Inferior parietal cortex (tissue), 1 donor: ENCODE measurements around the gene KCNIP4.

Experiments
- DNase-seq: peaks from one replicate; pipeline ENCODE4 v3.0.0-alpha.2; 2016; ENCODE audit errors: extremely low spot score

KCNIP4 gene

DNA sequence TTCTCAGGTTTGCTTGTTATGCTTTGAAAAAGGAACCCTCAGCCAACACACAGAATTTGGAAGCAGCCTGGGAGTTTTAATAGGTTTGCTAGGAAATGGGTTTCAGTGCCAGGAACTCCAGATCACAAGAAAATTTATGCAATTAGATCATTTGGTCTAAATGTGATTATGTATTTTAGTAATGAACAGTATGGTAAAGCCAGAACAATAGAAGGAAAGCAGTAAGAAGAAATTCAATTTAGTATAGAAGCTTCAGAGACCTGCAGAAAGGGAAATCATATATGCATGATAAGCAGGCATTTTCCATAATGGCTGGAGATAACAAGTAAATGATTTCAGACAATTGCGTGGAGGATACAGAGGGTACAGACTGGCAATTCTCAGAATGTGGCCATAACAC lies 184.7 kb downstream of the KCNIP4 start:
- DNase-seq: no peak

DNA sequence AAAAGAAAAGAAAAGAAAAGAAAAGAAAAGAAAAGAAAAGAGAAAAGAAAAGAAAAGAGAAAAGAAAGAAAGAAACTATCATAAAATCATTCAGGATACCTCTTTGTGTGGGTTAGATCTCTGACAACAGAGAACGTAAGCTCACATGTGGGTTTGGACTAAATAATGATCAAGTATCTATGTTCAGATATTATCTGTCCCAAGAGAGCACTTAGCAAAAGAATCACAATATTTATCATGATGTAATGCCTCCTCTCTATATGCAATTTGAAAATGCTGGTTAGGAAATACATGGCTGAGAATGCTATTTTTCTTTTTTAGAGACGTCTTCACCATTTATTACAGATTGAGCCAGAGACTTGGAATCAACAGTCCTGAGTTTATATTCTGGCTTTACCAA lies 191.3 kb downstream of the KCNIP4 start:
- no peak for DNase-seq

DNA sequence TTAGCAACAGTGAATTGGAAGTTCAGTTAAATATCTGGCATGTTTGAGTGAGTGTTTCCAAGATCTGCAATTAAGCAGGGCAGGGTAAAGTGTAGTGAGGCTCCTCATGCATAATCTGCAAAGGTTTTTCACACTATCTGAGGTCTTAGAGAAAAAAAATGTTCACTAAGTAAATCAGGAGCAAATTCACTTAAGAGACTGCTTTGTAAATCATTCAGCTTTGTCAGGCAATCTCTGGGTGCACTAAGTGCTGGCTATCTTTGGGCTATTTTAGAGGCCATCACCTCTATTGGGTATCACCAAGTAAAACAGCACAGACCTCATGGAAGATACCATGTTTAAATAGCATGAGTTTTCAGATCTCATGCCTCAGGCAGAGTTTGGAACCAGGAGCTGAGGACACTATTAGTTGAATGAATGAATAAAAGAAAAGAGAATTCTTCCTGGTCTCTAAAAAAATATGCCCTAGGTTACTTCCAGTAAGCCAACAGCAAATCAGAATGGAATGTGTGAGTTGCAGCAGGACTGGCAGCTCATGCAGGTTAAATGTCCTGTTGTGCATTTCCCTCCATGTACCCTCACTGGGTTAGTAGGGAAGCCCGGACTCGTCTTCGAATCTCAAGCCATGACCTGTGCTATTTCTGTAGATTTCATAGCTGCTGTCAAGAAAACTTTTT lies 195.3 kb downstream of the KCNIP4 start:
- no peak for DNase-seq

DNA sequence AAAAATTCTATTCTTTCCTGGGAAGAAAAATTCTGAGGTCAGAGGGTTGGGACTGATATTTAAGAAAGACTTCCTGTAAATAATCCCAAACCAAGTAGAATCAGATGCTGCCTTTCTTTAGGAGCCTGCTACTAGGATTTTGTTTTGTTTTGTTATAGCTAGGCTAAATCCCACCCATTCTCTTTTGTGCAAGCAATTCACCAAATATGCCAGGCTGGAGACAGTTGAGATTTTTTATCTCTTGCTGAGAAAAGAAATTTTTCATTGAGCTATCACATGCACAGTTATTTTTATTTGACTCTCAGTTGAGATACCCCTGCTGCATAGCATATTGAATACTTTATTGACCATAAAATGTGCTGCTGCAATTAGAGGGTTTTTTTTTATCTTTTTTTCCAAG lies 196.0 kb downstream of the KCNIP4 start:
- no peak for DNase-seq

DNA sequence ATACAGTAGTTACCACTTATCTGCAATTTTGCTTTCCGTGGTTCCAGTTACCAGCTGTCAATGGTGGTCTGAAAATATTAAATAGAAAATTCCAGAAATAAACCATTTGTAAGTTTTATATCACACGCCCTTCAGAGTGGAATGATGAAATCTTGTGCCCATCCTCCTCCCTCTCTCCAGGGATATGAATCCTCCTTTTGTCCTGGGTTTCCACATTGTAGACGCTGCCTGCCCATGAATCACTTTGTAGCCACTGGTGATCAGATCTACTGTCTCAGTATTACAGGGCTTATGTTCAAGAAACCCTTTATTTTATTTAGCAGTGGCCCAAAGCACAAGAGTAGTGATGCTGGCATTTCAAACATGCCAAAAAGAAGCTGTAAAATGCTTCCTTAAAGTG lies 198.6 kb downstream of the KCNIP4 start:
- DNase-seq: no peak

DNA sequence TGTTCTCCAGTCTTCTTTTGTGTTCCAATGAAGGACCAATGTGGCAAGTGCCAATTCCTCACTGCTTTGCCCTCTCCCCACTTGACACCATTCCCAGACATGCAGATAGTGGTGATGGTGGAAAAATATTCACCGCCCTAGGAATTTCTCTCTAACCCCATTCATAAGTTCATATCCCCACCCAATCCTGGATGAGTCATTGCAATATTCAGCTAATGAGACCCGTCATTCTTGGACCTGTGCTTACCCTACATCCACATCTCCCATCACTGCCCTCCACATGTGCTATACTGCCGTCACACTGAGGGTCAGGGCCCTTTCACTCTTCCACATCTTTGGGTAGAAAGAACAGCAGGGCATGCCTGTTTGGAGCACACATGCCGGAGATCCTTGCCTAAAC lies 199.2 kb downstream of the KCNIP4 start:
- no peak for DNase-seq

DNA sequence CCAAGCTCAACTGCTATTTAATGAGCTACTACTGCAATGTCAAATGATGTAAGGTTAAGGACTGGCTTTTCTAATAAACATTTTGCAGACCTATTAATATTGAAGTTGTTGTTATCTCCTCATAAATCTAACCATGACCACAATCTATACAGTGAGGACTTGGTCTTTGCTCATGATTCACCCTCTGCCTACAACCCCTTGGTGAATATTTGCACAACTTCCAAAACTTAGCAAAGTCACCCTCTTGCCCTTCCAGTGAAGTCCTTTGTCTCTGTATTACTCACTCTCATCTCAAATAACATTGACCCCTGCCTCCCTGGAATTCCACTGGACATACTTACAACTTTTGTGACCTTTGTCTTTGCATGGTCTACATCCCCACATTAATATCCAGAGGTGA lies 204.5 kb downstream of the KCNIP4 start:
- no peak for DNase-seq

DNA sequence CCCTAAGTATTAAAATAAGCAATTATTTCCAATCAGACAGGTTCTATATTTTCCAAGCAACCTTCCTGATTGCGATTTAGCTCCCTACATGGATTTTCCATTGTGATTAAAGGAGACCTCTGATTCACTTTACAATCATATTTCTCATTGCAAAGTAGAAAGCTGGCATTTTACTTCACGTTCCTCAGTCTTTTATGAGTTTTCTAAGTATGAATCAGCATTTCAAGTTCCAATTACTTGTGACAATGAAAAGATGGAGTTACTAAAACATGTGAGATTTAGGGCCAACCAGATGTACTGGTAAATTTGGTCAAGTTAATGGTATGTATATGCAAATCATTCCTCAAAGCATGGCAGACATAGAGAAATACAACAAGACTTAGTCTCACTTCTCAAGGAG lies 206.2 kb downstream of the KCNIP4 start:
- DNase-seq: no peak

DNA sequence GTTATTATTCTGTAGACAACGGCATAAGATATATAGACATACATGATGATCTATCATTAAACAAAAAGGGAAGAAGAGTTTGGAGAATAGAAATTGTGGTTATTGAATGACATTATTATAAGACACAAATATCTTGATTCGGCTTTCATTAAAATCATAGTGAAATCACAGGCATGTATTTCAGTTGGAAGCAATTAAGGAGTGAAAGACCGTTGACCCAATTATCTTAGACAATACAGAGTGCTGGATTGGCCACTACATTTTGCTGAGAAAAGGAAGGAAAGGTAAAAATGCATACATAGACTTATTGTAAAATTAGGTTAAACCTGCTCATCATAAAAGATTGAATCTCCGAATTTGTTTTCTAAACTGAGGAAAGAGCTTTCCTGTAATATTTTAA lies 209.8 kb downstream of the KCNIP4 start:
- no peak for DNase-seq

DNA sequence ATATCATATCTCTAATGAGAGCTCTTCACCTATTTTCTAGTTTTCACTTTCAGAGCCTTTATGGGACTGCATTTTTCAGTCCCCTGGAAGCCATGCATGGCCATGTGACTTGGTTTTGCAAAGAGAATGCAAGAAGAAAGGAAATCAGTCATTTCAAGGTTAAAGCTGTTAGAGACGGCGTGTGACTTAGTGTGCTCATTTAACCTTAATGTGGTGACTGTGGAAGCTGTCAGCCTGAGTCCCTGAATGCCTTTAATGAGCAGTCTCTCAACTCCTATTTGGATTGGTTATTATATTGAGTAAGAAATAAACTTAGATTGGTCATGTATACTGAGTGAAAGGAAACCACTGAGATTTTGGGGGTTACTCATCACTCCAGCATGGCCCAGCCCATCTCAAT lies 212.7 kb downstream of the KCNIP4 start:
- DNase-seq: no peak

DNA sequence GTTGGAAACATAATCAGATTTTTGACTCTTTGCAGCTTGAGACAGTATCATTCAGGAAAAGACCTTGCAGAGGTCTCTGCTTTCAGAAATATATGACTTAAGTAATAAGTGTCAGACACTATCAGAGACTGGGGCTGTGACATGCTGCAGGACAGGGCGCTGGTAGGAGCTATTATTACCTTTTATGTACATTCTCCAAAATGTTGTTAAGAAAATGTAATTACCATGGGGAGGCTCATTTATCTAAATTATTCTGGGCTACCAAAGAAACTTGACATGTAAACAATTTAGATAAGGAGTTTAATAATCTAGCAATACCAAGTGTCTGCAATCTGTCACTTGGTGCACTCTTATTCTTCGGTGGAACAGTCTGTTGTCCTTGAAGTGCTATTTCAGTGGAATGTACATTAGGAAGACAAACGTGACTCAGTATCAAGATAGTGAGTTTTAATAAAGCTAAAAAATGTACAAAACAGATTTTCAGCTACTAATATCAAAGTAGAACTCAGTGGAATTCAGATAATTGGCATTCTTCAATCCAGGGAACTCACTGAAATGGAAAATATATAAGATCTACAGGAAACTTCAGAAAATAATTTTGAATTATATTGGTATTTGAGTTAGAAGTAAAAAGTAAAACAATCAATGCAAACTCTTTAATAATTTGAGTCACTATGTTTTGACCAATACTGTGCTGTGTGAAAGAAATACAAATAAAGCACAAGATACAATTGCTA lies 214.5 kb downstream of the KCNIP4 start:
- DNase-seq: no peak

DNA sequence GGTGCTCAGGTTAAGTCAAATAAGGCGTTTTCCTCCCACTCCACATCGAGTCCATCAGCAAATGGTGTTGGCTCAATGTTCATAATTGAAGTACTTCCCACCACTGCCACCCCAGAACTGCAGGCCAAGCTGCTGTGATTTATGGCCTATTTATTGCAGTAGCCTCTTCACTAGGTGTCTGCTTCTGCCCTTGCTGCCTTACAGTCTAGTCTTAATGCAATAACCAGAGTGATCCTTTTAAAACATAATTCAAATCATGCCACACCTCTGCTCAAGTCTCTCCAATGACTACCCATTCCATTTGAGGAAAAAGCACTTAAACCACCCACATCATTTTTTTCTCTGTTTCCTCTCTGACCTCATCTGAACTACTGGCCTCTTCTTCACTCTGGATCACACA lies 220.3 kb downstream of the KCNIP4 start:
- no peak for DNase-seq

DNA sequence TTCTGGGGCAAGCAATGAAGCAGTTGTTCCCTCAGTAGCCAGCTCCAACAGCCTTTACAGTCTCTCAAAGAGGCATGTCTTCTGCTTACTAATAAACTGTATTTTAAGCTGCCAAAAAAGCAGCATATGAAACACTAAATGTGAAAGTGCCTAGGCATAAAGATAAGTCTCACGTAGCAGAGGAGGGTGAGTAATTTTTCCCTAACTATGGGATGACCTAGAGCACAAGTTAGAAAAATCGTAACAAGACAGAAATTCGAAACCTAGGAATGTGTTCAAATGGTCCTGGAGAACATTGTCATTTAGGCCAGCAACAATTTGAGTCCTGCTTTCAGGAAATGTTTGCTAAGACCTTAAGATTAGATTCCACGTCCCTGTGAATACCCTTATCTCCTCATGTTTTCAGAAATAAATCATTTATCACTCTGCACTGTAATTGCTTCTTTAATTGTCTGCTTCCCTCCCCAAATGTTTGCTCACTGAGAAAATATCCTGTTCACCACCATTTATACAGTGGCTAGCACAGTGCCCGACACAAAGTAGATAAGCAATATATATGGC lies 222.2 kb downstream of the KCNIP4 start:
- DNase-seq: no peak

DNA sequence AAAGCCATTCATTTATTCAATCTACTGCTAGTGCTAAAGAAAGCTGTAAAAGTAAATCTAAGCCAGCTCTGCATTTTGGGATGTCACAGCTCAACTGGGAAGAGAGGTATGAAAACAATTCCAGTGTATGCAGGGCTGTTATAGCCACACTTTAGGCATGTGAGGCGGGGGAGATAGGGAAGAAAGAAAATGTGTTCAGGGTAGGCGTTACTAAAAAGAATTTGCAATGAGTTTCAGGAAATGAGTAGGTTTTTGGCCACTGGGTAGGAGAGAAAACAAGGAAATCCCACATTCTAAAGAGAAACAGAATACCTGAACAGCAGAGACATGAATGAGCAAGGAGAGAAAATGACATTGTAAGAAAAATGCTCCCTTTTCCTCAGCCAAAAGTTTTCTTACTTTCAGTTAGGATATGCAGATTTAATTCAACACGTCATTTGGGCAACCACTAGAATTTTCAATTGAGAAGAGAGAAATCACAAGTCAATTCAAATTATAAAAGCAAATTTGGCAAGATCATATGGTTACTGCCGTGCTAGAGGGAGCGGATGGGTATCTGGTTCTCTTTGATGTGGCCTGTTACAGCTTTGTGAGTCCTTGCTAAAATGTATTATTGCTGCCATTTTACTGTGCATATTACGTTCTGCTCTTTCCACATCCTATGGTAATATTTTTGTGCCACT lies 226.3 kb downstream of the KCNIP4 start:
- no peak for DNase-seq

DNA sequence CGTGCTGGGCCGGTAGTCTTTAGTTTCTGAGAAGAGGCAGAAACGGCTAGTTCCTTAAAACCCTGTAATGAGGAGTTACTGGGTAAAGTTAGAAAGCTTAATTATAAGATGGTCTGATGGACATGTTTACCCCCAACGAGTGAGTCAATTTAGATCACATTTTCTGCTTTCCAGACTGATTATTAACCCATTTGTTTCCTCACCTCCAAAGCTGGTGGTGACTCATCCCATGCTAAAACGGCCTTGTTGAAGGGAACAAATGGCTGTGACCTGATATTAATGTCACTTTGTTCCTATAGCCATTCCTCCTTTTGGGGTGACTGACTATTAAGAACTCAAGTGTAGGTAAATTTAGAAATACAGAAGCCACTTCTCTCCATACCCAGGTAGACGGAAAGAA lies 232.0 kb downstream of the KCNIP4 start:
- no peak for DNase-seq

DNA sequence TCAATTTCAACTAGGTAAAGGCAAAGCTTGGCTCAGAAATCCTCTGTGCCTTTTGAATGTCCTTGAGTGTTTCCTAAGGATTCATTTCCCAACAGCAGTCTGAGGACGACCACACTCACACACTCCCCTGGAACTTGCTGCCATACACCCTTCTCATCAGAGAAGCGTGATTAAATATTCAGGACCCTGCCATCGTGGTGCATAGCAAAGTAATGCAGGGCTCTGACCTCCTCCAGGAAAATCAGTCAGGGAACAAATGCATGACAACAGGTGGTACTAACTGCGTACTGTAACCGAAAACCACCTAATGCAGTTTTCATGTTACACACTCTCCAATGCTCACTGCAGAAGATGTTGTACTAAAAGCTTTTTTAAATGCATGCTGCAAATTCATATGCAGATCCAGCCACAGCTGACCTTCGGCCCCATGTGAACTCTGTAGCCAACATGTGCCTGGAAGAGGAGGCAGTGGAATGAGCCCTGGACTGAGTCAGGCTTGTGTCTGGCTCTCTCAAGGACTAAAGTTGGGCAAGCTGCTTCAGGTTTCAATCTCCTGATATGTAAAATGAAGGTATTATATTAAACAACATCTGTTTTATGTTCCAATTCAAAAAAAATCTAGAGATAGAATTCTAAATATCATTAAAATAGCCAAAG lies 238.3 kb downstream of the KCNIP4 start:
- DNase-seq: no peak

DNA sequence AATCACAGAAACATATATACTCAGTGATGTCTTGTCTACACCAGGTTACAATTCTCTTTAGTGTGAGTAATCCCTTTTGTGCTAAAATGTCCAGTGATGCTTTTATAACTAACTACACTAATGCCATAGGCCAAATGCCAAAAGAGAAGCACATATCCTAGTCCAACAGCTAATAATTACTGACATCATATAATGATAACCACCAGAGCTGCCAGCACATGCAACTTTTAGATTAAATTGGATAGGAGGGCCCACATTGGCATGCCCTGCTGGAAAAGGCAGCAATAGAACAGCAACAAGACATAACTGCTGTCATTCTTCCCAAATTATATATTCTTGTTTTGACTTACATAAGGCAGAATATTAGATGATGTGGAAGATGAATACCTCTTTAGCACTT lies 238.8 kb downstream of the KCNIP4 start:
- no peak for DNase-seq

DNA sequence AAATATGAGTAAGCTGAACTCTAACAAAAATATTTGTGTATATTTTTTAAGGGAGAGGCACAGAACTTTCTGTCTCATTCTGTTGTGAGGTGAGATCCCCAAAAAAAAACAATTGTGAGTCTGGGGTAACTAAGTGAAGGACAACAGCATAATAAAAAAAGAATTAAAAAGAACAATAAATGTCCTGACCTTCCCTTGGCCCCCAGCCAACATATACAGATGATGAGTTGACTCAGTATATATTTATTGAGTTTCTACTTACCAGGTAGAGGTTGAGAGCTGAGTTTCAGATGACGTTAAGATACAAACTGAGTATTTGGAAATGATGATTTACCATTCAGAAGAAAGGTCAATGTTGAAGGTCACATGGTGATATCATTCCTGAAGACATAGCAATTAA lies 239.5 kb downstream of the KCNIP4 start:
- DNase-seq: no peak

DNA sequence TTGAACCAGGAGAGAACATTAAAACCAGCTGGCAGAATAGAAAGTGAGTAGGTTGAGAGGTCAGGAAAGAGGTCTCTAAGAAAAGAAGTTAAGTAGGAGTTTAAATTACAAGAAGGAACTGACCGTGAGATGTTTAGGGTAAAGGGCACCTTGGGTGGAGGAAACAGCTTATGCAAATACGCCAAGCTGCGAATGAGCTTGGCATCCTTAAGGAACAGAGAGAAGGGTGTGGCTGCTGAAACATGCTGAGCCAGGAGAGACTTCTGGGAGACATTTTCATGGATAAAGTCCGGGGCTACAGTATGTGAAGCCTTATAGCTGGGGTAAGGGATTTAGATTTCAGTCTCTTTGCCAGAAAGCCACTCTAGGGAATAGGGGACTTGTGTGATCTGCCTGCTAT lies 249.1 kb downstream of the KCNIP4 start:
- no peak for DNase-seq

DNA sequence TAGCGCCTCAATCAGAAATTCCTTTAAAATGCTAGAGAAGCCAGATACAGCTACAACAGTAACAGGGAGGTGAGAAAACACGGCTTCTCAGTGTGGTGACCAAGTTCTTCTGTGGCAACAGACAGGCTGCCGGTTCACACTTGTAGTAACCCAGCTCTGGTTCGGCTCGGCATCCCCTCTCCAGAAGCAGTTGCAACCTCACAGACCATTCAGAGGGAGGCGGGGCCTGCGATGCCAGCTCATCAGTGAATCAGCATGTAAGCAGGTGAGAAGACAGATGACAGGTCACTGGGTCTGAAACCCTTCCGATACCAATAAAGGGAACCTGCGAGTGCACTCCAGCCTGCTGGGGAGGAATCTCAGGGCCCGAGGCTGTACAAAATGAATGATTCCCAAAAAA lies 251.0 kb downstream of the KCNIP4 start:
- no peak for DNase-seq

DNA sequence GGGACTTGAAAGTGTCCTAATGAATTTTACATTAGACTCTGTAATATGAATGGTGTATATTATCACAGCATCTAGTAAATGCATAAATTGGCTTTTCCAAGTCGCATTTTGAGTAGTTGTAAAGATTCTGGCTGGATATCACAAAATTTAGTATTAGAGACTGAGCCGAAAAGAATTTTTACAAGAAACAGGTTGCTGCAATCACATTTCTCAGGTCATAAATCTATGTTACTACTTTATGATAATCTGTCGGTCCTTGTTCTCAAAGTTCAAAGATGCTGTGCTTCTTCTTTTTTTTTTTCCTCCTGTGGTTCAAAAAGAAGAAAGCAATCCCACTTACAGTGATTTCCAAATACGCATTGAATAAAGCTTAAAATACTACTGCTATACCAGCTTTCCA lies 253.4 kb downstream of the KCNIP4 start:
- no peak for DNase-seq

DNA sequence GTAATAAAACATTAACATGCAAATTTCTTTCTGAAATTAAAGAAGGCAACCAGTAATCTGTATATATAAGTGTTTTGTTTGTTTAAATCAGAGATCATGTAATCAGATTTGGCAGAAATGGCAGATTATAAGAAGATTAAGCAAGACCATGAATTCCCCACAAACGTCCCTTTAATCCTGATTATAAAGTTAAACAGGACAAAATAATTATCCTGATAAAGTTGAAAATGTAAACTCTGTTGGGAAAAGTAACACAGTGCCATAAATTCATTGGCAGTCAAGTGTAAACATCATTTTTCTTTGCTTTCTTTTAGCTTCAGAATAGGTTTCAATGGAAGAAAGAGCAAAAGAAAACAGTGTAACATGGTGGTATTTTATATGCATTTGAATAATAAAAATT lies 256.3 kb downstream of the KCNIP4 start:
- DNase-seq: no peak
